ENCODE data around the gene TRDMT1. TPM values are rescaled to one million over a fixed set of nuclear protein-coding genes. Genes with fewer than 3 reads are reported as not detected.

TRDMT1 gene
- total and polyA plus RNA-seq, 8 donors, result 6.6 to 18.4 (median 12.7) TPM

GRCh38 chr10:17181110-17181509 lies 20.4 kb downstream of the TRDMT1 start:
- Histone ChIP-seq H3K36me3 (no peaks in the 10 kb centered on the region), H3K27me3 (no peaks in the 10 kb centered on the region), H3K4me1 (peaks cover 0 to 8% of the 10 kb centered on the region in 2 donors), H3K9me3 (no peaks in the 10 kb centered on the region), H3K27ac (no peak overlapping the region), H3K4me3 (no peak overlapping the region)
- DNase-seq, result no peak
- no peak for TF ChIP-seq CTCF (IDR thresholded peaks at IDR 0.05)
- ATAC-seq, result no peak
- intact Hi-C loops (cut with DNase I), result no loop called here

GRCh38 chr10:17179002-17179401 lies 22.5 kb downstream of the TRDMT1 start:
- H3K9me3 ChIP-seq, result no peaks in the 10 kb centered on the region
- no peak for ATAC-seq
- no peak for DNase-seq
- intact Hi-C loops (cut with DNase I), result no loop called here
- TF ChIP-seq CTCF (IDR thresholded peaks at IDR 0.05), result no peak
- no peaks in the 10 kb centered on the region for H3K27me3 ChIP-seq
- no peaks in the 10 kb centered on the region for H3K36me3 ChIP-seq
- no peak overlapping the region for H3K4me3 ChIP-seq
- H3K4me1 ChIP-seq, result peaks cover 0 to 24% of the 10 kb centered on the region in 2 donors
- H3K27ac ChIP-seq, result no peak overlapping the region

GRCh38 chr10:17178006-17178405 lies 23.5 kb downstream of the TRDMT1 start:
- peaks cover 0 to 24% of the 10 kb centered on the region in 2 donors for H3K4me1 ChIP-seq
- no peaks in the 10 kb centered on the region for H3K9me3 ChIP-seq
- ATAC-seq (no peak), DNase-seq (no peak)
- TF ChIP-seq CTCF (IDR thresholded peaks at IDR 0.05), result no peak
- H3K36me3 ChIP-seq, result no peaks in the 10 kb centered on the region
- no peaks in the 10 kb centered on the region for H3K27me3 ChIP-seq
- H3K4me3 ChIP-seq, result no peak overlapping the region
- H3K27ac ChIP-seq, result no peak overlapping the region
- intact Hi-C loops (cut with DNase I), result no loop called here

- Histone ChIP-seq H3K27me3 (no peaks in the 10 kb centered on the region), H3K4me3 (no peak overlapping the region), H3K9me3 (no peaks in the 10 kb centered on the region), H3K27ac (no peak overlapping the region), H3K4me1 (peaks cover 0 to 24% of the 10 kb centered on the region in 2 donors), H3K36me3 (no peaks in the 10 kb centered on the region)
- no peak for ATAC-seq
- intact Hi-C loops (cut with DNase I), result no loop called here
- no peak for DNase-seq
- TF ChIP-seq CTCF (IDR thresholded peaks at IDR 0.05), result no peak
Measured at GRCh38 chr10:17177014-17177413, 24.5 kb downstream of the TRDMT1 start.

- ATAC-seq (no peak), DNase-seq (no peak)
- TF ChIP-seq CTCF (IDR thresholded peaks at IDR 0.05), result no peak
- no peaks in the 10 kb centered on the region for H3K36me3 ChIP-seq
- H3K4me3 ChIP-seq, result no peak overlapping the region
- H3K27me3 ChIP-seq, result no peaks in the 10 kb centered on the region
- no peaks in the 10 kb centered on the region for H3K9me3 ChIP-seq
- no peak overlapping the region for H3K27ac ChIP-seq
- intact Hi-C loops (cut with DNase I), result no loop called here
- peaks cover 0 to 24% of the 10 kb centered on the region in 2 donors for H3K4me1 ChIP-seq
Measured at GRCh38 chr10:17176091-17176490, 25.4 kb downstream of the TRDMT1 start.

Data from left lung (tissue), 10 donors.